K562 (cell line): Measurements from ENCODE around the gene GET3. TPM values are rescaled to one million over a fixed set of nuclear protein-coding genes. Genes with fewer than 3 reads are reported as not detected.

Experiments used
- ATF3 ChIP-seq, 2 experiments: fragments of 450-650 bp in 1 of 2; sonication (generic) in 1 of 2; formaldehyde crosslinking in 1 of 2; IDR thresholded peaks in 1 of 2; conservative IDR thresholded peaks in 1 of 2; 2 replicates each; pipeline versions ENCODE4 v1.6.1 to v1.8.1; 2016 to 2023; ENCODE audit warnings: mild to moderate bottlenecking in 2 of 2, moderate library complexity in 2 of 2, inconsistent platforms in 1 of 2, missing genetic modification reagents in 1 of 2
- CBX3 ChIP-seq, 2 experiments: IDR thresholded peaks; 1 replicate in 1 of 2; 2 replicates in 1 of 2; pipeline ENCODE4 v1.6.1; 2012; ENCODE audit warnings: inconsistent platforms in 2 of 2, low read length in 2 of 2, borderline replicate concordance in 1 of 2, control low read depth in 1 of 2
- CTBP1 ChIP-seq: fragments of 450-650 bp; IDR thresholded peaks from 2 replicates; pipeline ENCODE4 v1.6.1; 2016; ENCODE audit warnings: borderline replicate concordance
- ESRRA ChIP-seq: fragments of 450-650 bp; IDR thresholded peaks from 2 replicates; pipeline ENCODE4 v1.6.1; 2014; ENCODE audit warnings: low read depth, mild to moderate bottlenecking, moderate library complexity, borderline replicate concordance
- GTF3C2 ChIP-seq: IDR thresholded peaks from 3 replicates; pipeline ENCODE4 v1.6.1; 2011; ENCODE audit warnings: borderline replicate concordance, mild to moderate bottlenecking, moderate library complexity; ENCODE audit not compliant: insufficient read length; ENCODE audit errors: extremely low read depth
- HLTF ChIP-seq: fragments of 450-650 bp; IDR thresholded peaks from 2 replicates; pipeline ENCODE4 v1.6.1; 2016
- HMGXB4 ChIP-seq: sonication (generic); formaldehyde crosslinking; IDR thresholded peaks from 2 replicates; pipeline ENCODE4 v1.8.1; 2023; ENCODE audit warnings: mild to moderate bottlenecking, missing genetic modification reagents
- L3MBTL2 ChIP-seq: fragments of 450-650 bp; IDR thresholded peaks from 2 replicates; pipeline ENCODE4 v1.6.1; 2016; ENCODE audit warnings: mild to moderate bottlenecking, moderate library complexity
- MITF ChIP-seq: IDR thresholded peaks from 2 replicates; pipeline ENCODE4 v1.6.1; 2014; ENCODE audit warnings: antibody characterized with exemption
- RBM25 ChIP-seq: fragments of 200-400 bp; formaldehyde crosslinking; IDR thresholded peaks from 2 replicates; pipeline ENCODE4 v1.6.1; 2018; ENCODE audit warnings: low read length, low read depth, moderate library complexity; ENCODE audit not compliant: severe bottlenecking
- SOX6 ChIP-seq: fragments of 450-650 bp; IDR thresholded peaks from 2 replicates; pipeline ENCODE4 v1.6.1; 2014; ENCODE audit warnings: mild to moderate bottlenecking
- SP2 ChIP-seq: IDR thresholded peaks from 2 replicates; pipeline ENCODE4 v1.6.1; 2011; ENCODE audit warnings: mild to moderate bottlenecking, low read depth, low read length, moderate library complexity; ENCODE audit not compliant: poor library complexity, severe bottlenecking; ENCODE audit errors: extremely low read depth
- SPI1 ChIP-seq: IDR thresholded peaks from 2 replicates; pipeline ENCODE4 v1.6.1; 2011; ENCODE audit warnings: low read depth, low read length, control low read depth, borderline replicate concordance
- SRF ChIP-seq, 2 experiments: fragments of 250-450, 450-650 bp in 1 of 2; sonication (Bioruptor Pico) in 1 of 2; sonication (generic) in 1 of 2; formaldehyde crosslinking; IDR thresholded peaks; 2 replicates each; pipeline versions ENCODE4 v1.5.0 to v1.5.1; 2020 to 2022; ENCODE audit warnings: mild to moderate bottlenecking in 1 of 2, missing genetic modification reagents in 1 of 2
- ZNF175 ChIP-seq: fragments of 200-800 bp; sonication (Bioruptor generic); IDR thresholded peaks from 2 replicates; pipeline ENCODE4 v1.6.1; 2016; ENCODE audit warnings: low read depth, mild to moderate bottlenecking, missing genetic modification characterization, missing compliant biosample characterization
- ZNF24 ChIP-seq: fragments of 450-650 bp; IDR thresholded peaks from 2 replicates; pipeline ENCODE4 v1.6.1; 2016
- polyA plus RNA-seq, 8 experiments: library from polyadenylated mRNA; depleted of rRNA in 4 of 8; stranded (reverse) in 5 of 8; unstranded in 3 of 8; fragments of >200 nt; fragmentation: Nextera tagmentation in 2 of 8; fragmentation: Illumina TruSeq in 1 of 8; extraction: Ambion mirVana in 2 of 8; extraction: Trizol in 1 of 8; gene quantifications; 2 replicates each; pipeline versions ENCODE4 v1.2.1 to v1.2.3, GENCODE V29; 2011 to 2014; ENCODE audit warnings: inconsistent platforms in 1 of 8, missing spikeins in 1 of 8
- total RNA-seq, 7 experiments: library from RNA; depleted of rRNA in 6 of 7; stranded (reverse); fragments of >200 nt in 6 of 7; fragmentation: Illumina TruSeq in 2 of 7; extraction: Trizol in 2 of 7; gene quantifications; 2 replicates each; pipeline versions ENCODE4 v1.2.1 to v1.2.3, GENCODE V29; 2011 to 2021; ENCODE audit warnings: low replicate concordance in 1 of 7
- TF ChIP-seq, protein P1 (sequence below): fragments of 250-450 bp; sonication (Bioruptor Pico); IDR thresholded peaks from 2 replicates; pipeline ENCODE4 v1.8.0; 2021; ENCODE audit warnings: moderate library complexity, mild to moderate bottlenecking, inconsistent platforms

The GET3 gene
- total and polyA plus RNA-seq, 9 of the 15 experiments (the other 6 are each of a cell fraction or from before 2014, with no cell fraction given) = 8.3 to 83.5 (median 51.8) TPM

DNA sequence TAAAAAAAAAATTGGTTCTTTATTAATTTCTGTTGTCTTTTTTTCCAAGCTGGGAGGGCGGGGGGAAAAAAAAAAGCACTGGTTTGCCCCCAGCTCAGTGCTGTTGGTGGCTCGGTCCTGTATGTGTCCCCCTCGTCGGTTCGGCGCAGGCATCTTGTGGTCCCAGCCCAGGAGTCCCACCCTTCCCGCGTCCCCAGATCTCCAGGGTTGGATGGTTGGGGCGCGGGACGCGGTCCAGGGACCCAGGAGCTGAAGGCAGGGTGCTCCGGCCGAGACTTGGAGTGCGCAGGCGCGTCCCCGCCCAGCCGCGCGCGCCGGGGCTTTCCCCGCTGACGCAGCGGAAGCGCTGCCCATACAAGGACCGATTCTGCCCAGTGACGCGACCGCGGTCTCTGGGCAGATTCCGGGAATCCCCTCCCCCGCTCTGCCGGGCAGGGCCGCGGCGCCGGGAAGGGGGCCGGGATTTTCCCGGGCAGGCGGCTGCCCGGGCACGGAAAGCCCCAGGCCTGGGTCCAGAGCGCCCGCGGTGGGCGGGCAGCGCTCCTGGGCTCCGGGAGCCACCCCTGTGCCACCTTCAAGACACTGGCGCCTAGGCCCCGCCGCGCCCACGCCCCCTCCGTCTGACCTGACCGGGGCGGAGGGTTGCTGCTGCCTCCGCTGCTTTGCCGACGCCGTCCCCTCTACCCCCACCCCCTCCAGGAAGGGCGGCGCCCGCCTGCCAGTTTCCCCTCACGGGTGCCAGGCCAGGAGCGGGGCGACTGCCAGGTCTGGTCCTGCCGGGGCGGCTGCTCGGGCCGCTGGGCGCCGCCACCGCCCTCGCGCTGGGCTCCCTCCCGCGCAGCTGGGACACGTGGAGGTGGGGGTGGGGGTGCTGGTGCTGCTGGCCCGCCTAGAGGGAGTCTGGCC lies 56.2 kb downstream of the GET3 start (continued):
- TF ChIP-seq, protein P1, sequence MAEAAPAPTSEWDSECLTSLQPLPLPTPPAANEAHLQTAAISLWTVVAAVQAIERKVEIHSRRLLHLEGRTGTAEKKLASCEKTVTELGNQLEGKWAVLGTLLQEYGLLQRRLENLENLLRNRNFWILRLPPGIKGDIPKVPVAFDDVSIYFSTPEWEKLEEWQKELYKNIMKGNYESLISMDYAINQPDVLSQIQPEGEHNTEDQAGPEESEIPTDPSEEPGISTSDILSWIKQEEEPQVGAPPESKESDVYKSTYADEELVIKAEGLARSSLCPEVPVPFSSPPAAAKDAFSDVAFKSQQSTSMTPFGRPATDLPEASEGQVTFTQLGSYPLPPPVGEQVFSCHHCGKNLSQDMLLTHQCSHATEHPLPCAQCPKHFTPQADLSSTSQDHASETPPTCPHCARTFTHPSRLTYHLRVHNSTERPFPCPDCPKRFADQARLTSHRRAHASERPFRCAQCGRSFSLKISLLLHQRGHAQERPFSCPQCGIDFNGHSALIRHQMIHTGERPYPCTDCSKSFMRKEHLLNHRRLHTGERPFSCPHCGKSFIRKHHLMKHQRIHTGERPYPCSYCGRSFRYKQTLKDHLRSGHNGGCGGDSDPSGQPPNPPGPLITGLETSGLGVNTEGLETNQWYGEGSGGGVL (CRISPR knock-in tag) = no peak
- TF ChIP-seq HLTF = no peak
- TF ChIP-seq GTF3C2 = no peak
- TF ChIP-seq L3MBTL2 = peak; percentile 93
- no peak; the same call in 1 of the 2 replicates for TF ChIP-seq ATF3 (IDR thresholded peaks at IDR 0.05)
- TF ChIP-seq ATF3 (CRISPR knock-in tag; conservative IDR thresholded peaks at IDR 0.05) = no peak
- no peak for TF ChIP-seq RBM25
- TF ChIP-seq SPI1 = no peak
- TF ChIP-seq ESRRA = peak; percentile 60; the same call in 1 of the 2 replicates
- TF ChIP-seq SP2 = no peak
- peak; percentile 56; the same call in 1 of the 2 replicates for TF ChIP-seq CTBP1
- no peak for TF ChIP-seq HMGXB4
- no peak for TF ChIP-seq MITF
- TF ChIP-seq ZNF175 = no peak
- no peak for TF ChIP-seq CBX3 (IDR thresholded peaks at IDR 0.05; ENCODE audit: borderline replicate concordance in 1 of 2, low read length in 2 of 2)
- 0 out of 2 replicates have a peak, but pooled peaks have one; percentile 8 for TF ChIP-seq SOX6
- TF ChIP-seq ZNF24 = no peak
- peak; percentile 100 for TF ChIP-seq SRF (CRISPR knock-in tag; IDR thresholded peaks at IDR 0.05)
